ENCODE data around the gene SASH1. TPM values are rescaled to one million over a fixed set of nuclear protein-coding genes. Genes with fewer than 3 reads are reported as not detected.

Gene SASH1
- total RNA-seq, 1 experiment from 2014 or later, result 42.0 TPM

GRCh38 chr6:148495029-148495428 is 152.4 kb downstream of the SASH1 start:
- Histone ChIP-seq H3K9me3 (no peaks in the 10 kb centered on the region), H3K4me1 (no peaks in the 10 kb centered on the region), H3K36me3 (ENCODE audit: control insufficient read depth, insufficient read depth, low read length) (no peaks in the 10 kb centered on the region), H3K27me3 (replicated peaks; ENCODE audit: control insufficient read depth, insufficient read depth, low read length) (no peaks in the 10 kb centered on the region), H3K4me3 (ENCODE audit: low read depth, low read length) (no peak overlapping the region)
- H3K36me3 Mint-ChIP-seq (ENCODE audit: insufficient read depth, unreplicated experiment), result peaks cover 10% of the 10 kb centered on the region
- TF ChIP-seq, protein P1, sequence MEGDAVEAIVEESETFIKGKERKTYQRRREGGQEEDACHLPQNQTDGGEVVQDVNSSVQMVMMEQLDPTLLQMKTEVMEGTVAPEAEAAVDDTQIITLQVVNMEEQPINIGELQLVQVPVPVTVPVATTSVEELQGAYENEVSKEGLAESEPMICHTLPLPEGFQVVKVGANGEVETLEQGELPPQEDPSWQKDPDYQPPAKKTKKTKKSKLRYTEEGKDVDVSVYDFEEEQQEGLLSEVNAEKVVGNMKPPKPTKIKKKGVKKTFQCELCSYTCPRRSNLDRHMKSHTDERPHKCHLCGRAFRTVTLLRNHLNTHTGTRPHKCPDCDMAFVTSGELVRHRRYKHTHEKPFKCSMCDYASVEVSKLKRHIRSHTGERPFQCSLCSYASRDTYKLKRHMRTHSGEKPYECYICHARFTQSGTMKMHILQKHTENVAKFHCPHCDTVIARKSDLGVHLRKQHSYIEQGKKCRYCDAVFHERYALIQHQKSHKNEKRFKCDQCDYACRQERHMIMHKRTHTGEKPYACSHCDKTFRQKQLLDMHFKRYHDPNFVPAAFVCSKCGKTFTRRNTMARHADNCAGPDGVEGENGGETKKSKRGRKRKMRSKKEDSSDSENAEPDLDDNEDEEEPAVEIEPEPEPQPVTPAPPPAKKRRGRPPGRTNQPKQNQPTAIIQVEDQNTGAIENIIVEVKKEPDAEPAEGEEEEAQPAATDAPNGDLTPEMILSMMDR (IDR thresholded peaks at IDR 0.05; ENCODE audit: insufficient read depth in 1 of 2, low read depth in 1 of 2, low read length in 1 of 2, severe bottlenecking in 1 of 2, unreplicated experiment in 1 of 2), result no peak
- H3K4me3 Mint-ChIP-seq (ENCODE audit: unreplicated experiment), result no peak overlapping the region
- ChIA-PET CTCF (interaction anchor here (0.5 kb wide), 1 partner anchor 171 kb away, joined by 3 read pairs; no protein-coding TSS in a partner anchor), POLR2A (no interaction called here)
- DNase-seq, result no peak
- intact Hi-C loops (cut with micrococcal nuclease; ENCODE audit: unreplicated experiment), result no loop called here
- no peak overlapping the region for H3K27ac Mint-ChIP-seq (ENCODE audit: unreplicated experiment)
- no TSS peak for BruUV-seq (replicated peaks)
- H3K4me1 Mint-ChIP-seq (ENCODE audit: low read depth, unreplicated experiment), result peaks cover 1% of the 10 kb centered on the region
- no peaks in the 10 kb centered on the region for H3K9me3 Mint-ChIP-seq (ENCODE audit: unreplicated experiment)
- H3K27me3 Mint-ChIP-seq (ENCODE audit: insufficient read depth, unreplicated experiment), result no peaks in the 10 kb centered on the region

GRCh38 chr6:148497257-148497656 is 154.6 kb downstream of the SASH1 start:
- H3K4me1 Mint-ChIP-seq (ENCODE audit: low read depth, unreplicated experiment), result peaks cover 17% of the 10 kb centered on the region
- no peaks in the 10 kb centered on the region for H3K27me3 Mint-ChIP-seq (ENCODE audit: insufficient read depth, unreplicated experiment)
- POLR2A ChIA-PET, result no interaction called here

GRCh38 chr6:148497717-148498116 is 155.1 kb downstream of the SASH1 start:
- intact Hi-C loops (cut with micrococcal nuclease; ENCODE audit: unreplicated experiment), result no loop called here
- Mint-ChIP-seq H3K27ac (ENCODE audit: unreplicated experiment) (no peak overlapping the region), H3K4me1 (ENCODE audit: low read depth, unreplicated experiment) (peaks cover 17% of the 10 kb centered on the region), H3K27me3 (ENCODE audit: insufficient read depth, unreplicated experiment) (no peaks in the 10 kb centered on the region), H3K9me3 (ENCODE audit: unreplicated experiment) (no peaks in the 10 kb centered on the region), H3K4me3 (ENCODE audit: unreplicated experiment) (no peak overlapping the region), H3K36me3 (ENCODE audit: insufficient read depth, unreplicated experiment) (peaks cover 11% of the 10 kb centered on the region)
- BruUV-seq (replicated peaks), result no TSS peak
- no peak for DNase-seq
- Histone ChIP-seq H3K36me3 (ENCODE audit: control insufficient read depth, insufficient read depth, low read length) (no peaks in the 10 kb centered on the region), H3K4me3 (ENCODE audit: low read depth, low read length) (no peak overlapping the region), H3K4me1 (no peaks in the 10 kb centered on the region), H3K27me3 (replicated peaks; ENCODE audit: control insufficient read depth, insufficient read depth, low read length) (no peaks in the 10 kb centered on the region), H3K9me3 (no peaks in the 10 kb centered on the region)
- CTCF ChIA-PET, result no interaction called here
- POLR2A ChIA-PET, result no interaction called here
- TF ChIP-seq, protein P1 (IDR thresholded peaks at IDR 0.05; ENCODE audit: insufficient read depth in 1 of 2, low read depth in 1 of 2, low read length in 1 of 2, severe bottlenecking in 1 of 2, unreplicated experiment in 1 of 2), result no peak

More at GRCh38 chr6:148497257-148497656, 154.6 kb downstream of the SASH1 start:
- Mint-ChIP-seq H3K36me3 (ENCODE audit: insufficient read depth, unreplicated experiment) (peaks cover 11% of the 10 kb centered on the region), H3K4me3 (ENCODE audit: unreplicated experiment) (no peak overlapping the region), H3K9me3 (ENCODE audit: unreplicated experiment) (no peaks in the 10 kb centered on the region), H3K27ac (ENCODE audit: unreplicated experiment) (no peak overlapping the region)
- H3K4me1 ChIP-seq, result no peaks in the 10 kb centered on the region
- no peaks in the 10 kb centered on the region for H3K9me3 ChIP-seq
- no peaks in the 10 kb centered on the region for H3K36me3 ChIP-seq (ENCODE audit: control insufficient read depth, insufficient read depth, low read length)
- no peak for DNase-seq
- no peaks in the 10 kb centered on the region for H3K27me3 ChIP-seq (replicated peaks; ENCODE audit: control insufficient read depth, insufficient read depth, low read length)
- intact Hi-C loops (cut with micrococcal nuclease; ENCODE audit: unreplicated experiment), result no loop called here
- TF ChIP-seq, protein P1 (IDR thresholded peaks at IDR 0.05; ENCODE audit: insufficient read depth in 1 of 2, low read depth in 1 of 2, low read length in 1 of 2, severe bottlenecking in 1 of 2, unreplicated experiment in 1 of 2), result no peak
- no TSS peak for BruUV-seq (replicated peaks)
- no peak overlapping the region for H3K4me3 ChIP-seq (ENCODE audit: low read depth, low read length)
- CTCF ChIA-PET, result no interaction called here
